Spleen (tissue), 7 donors: ENCODE results near the gene TOMM6.

Experiments used
- CTCF ChIP-seq, 11 experiments: fragments of 200-600 bp in 7 of 11; fragments of 450-650 bp in 4 of 11; sonication (generic) in 4 of 11; IDR thresholded peaks in 8 of 11; conservative IDR thresholded peaks in 3 of 11; 1 replicate in 7 of 11; 2 replicates in 4 of 11; pipeline versions ENCODE4 v1.4.0 to v1.8.0; 2016 to 2021; ENCODE audit warnings: antibody characterized with exemption in 11 of 11, inconsistent platforms in 4 of 11, mild to moderate bottlenecking in 1 of 11
- POLR2A ChIP-seq, 3 donors: fragments of 450-650 bp; IDR thresholded peaks; one replicate each; pipeline ENCODE4 v1.5.1; 2017; ENCODE audit warnings: antibody characterized with exemption in 3 of 3, mild to moderate bottlenecking in 1 of 3
- POLR2AphosphoS5 ChIP-seq, 3 donors: sonication (generic); formaldehyde crosslinking; IDR thresholded peaks; one replicate each; pipeline ENCODE4 v1.5.1; 2017; ENCODE audit warnings: antibody characterized with exemption in 3 of 3
- donor health status: DM: no; HTN: no; CAD: no; lungs with moderate emphysema.
- donor health status: DM: no; HTN: no; CAD: no.
- donor health status: DM: no; HTN: no; CAD: no.

GRCh38 chr6:41739041-41739440 is 48.5 kb upstream of the TOMM6 start:
- TF ChIP-seq CTCF (IDR thresholded peaks at IDR 0.05 in 8 of 11, conservative IDR thresholded peaks at IDR 0.05 in 3 of 11) (no peak), POLR2A (IDR thresholded peaks at IDR 0.05) (no peak), POLR2AphosphoS5 (IDR thresholded peaks at IDR 0.05) (no peak)
